ENCODE data around the gene APBA2. TPM values are rescaled to one million over a fixed set of nuclear protein-coding genes. Genes with fewer than 3 reads are reported as not detected.
A peak's percentile ranks its signal among the peaks of the same experiment; 100 is the strongest.

APBA2 gene
- polyA plus RNA-seq, 2 of the 4 experiments (the other 2 are of a cell fraction) = 11.4 to 12.6 TPM

GRCh38 chr15:28915935-28916334, 30.2 kb downstream of the APBA2 start:
- no peaks in the 10 kb centered on the region for H3K9me3 ChIP-seq
- no peak overlapping the region for H3K4me2 ChIP-seq
- no peak overlapping the region for H3K4me3 ChIP-seq
- DNase-seq (ENCODE audit: low read depth in 1 of 2, low spot score in 1 of 2) (no peak), FAIRE-seq (no peak), ATAC-seq (no peak)
- WGBS (ENCODE audit: missing lambda C conversion rate) = 87% methylated on average over 15 of the region's 15 CpGs
- H3K27ac ChIP-seq = no peak overlapping the region
- ChIA-PET CTCF (no interaction called here), POLR2A (no interaction called here)
- TF ChIP-seq BHLHE40 (IDR thresholded peaks at IDR 0.05; ENCODE audit: low read depth, low read length) = no peak
- no peak for TF ChIP-seq SMC3 (IDR thresholded peaks at IDR 0.05)
- no peak for TF ChIP-seq POLR2A (IDR thresholded peaks at IDR 0.05; ENCODE audit: low read length)
- TF ChIP-seq RNF2 (IDR thresholded peaks at IDR 0.05; ENCODE audit: borderline replicate concordance, low read depth) = no peak
- TF ChIP-seq ATOH8 (CRISPR knock-in tag; IDR thresholded peaks at IDR 0.05; ENCODE audit: low read depth) = no peak
- TF ChIP-seq CHD4 (IDR thresholded peaks at IDR 0.05; ENCODE audit: borderline replicate concordance) = no peak
- H3K4me1 ChIP-seq = peaks cover 9% of the 10 kb centered on the region

- ATAC-seq (no peak), FAIRE-seq (no peak), DNase-seq (ENCODE audit: low read depth in 1 of 2, low spot score in 1 of 2) (no peak)
- Histone ChIP-seq H3K9me3 (no peaks in the 10 kb centered on the region), H3K4me1 (peaks cover 9% of the 10 kb centered on the region), H3K4me2 (peak overlapping the region; percentile 85; the same call in 1 of the 3 replicates), H3K27ac (peak overlapping the region in 1 of 2 experiments; percentile 84; a peak in 2 of 6 replicates), H3K4me3 (no peak overlapping the region)
- ChIA-PET CTCF (interaction anchor here (1.0 to 1.1 kb wide), 3 partner anchors 13 to 185 kb away, joined by 3 to 5 read pairs (median 3); no protein-coding TSS in a partner anchor), POLR2A (no interaction called here)
- WGBS (ENCODE audit: missing lambda C conversion rate) = 88% methylated on average over 9 of the region's 9 CpGs
- TF ChIP-seq RNF2 (IDR thresholded peaks at IDR 0.05; ENCODE audit: borderline replicate concordance, low read depth) = no peak
Measured at GRCh38 chr15:28917791-28918140, 32.0 kb downstream of the APBA2 start.

- ATAC-seq (peak; percentile 75 to 84), DNase-seq (ENCODE audit: low read depth in 1 of 2, low spot score in 1 of 2) (peak; percentile 65 to 75), FAIRE-seq (no peak)
- Histone ChIP-seq H3K27ac (peak overlapping the region; percentile 78 to 84), H3K4me1 (peaks cover 9% of the 10 kb centered on the region), H3K9me3 (no peaks in the 10 kb centered on the region), H3K4me2 (peak overlapping the region; percentile 85), H3K4me3 (peak overlapping the region; percentile 50)
- TF ChIP-seq ZNF302 (CRISPR knock-in tag; IDR thresholded peaks at IDR 0.05) = no peak
- TF ChIP-seq EHF (CRISPR knock-in tag; IDR thresholded peaks at IDR 0.05) = no peak
- TF ChIP-seq HEYL (CRISPR knock-in tag; IDR thresholded peaks at IDR 0.05) = no peak
- no peak for TF ChIP-seq BHLHE40 (IDR thresholded peaks at IDR 0.05; ENCODE audit: low read depth, low read length)
- no peak for TF ChIP-seq ESRRA (IDR thresholded peaks at IDR 0.05; ENCODE audit: borderline replicate concordance, low read length)
- peak; percentile 57 for TF ChIP-seq CTCF (IDR thresholded peaks at IDR 0.05)
- TF ChIP-seq RNF2 (IDR thresholded peaks at IDR 0.05; ENCODE audit: borderline replicate concordance, low read depth) = no peak
- no peak for TF ChIP-seq PHF8 (IDR thresholded peaks at IDR 0.05; ENCODE audit: borderline replicate concordance, low read depth)
- no peak for TF ChIP-seq ZFP36 (IDR thresholded peaks at IDR 0.05; ENCODE audit: borderline replicate concordance, partially characterized antibody)
- TF ChIP-seq FOSB (CRISPR knock-in tag; IDR thresholded peaks at IDR 0.05) = no peak
- TF ChIP-seq RAD21 (conservative IDR thresholded peaks at IDR 0.05 in 1 of 2, IDR thresholded peaks at IDR 0.05 in 1 of 2) = peak; percentile 43 to 57
- TF ChIP-seq SMC3 (IDR thresholded peaks at IDR 0.05) = peak; percentile 57
- ChIA-PET POLR2A (no interaction called here), CTCF (interaction anchor here (1.0 to 1.5 kb wide), 6 partner anchors 11 to 184 kb away, joined by 3 to 6 read pairs (median 4); no protein-coding TSS in a partner anchor)
- WGBS (ENCODE audit: missing lambda C conversion rate) = 58% methylated on average over 40 of the region's 41 CpGs
Measured at GRCh38 chr15:28918141-28918983, 32.6 kb downstream of the APBA2 start.
